ENCODE measurements around the gene CREBBP. TPM values are rescaled to one million over a fixed set of nuclear protein-coding genes. Genes with fewer than 3 reads are reported as not detected.

Gene CREBBP
- total and polyA plus RNA-seq, 2 donors from 2014 or later, result 5.9 to 74.6 TPM

- DNase-seq (no peak), FAIRE-seq (no peak)
- no peaks in the 10 kb centered on the region for H3K4me1 ChIP-seq (ENCODE audit: control insufficient read depth in 2 of 3, insufficient read depth in 2 of 3, low read depth in 1 of 3, low read length in 3 of 3)
- H3K27ac ChIP-seq (ENCODE audit: low read depth in 2 of 2, low read length in 2 of 2), result no peak overlapping the region
- H3K4me3 ChIP-seq (ENCODE audit: low read length in 3 of 3), result no peak overlapping the region
- H3K27me3 ChIP-seq (ENCODE audit: control insufficient read depth, insufficient read depth, low read length), result no peaks in the 10 kb centered on the region
- no peaks in the 10 kb centered on the region for H3K9me3 ChIP-seq (ENCODE audit: control insufficient read depth in 2 of 3, insufficient read depth in 1 of 3, low read length in 3 of 3)
- TF ChIP-seq CTCF (IDR thresholded peaks at IDR 0.05; ENCODE audit: borderline replicate concordance, extremely low read depth, insufficient read depth), result no peak
- intact Hi-C loops (cut with DNase I), result no loop called here
- H3K9ac ChIP-seq (ENCODE audit: low read length in 3 of 3), result no peak overlapping the region
- no peaks in the 10 kb centered on the region for H3K36me3 ChIP-seq (ENCODE audit: control insufficient read depth in 2 of 3, insufficient read depth in 3 of 3, low read length in 3 of 3)
These were observed 29.5 kb upstream of the CREBBP start for GRCh38 chr16:3909791-3910583.

GRCh38 chr16:3908951-3909437 lies 28.5 kb upstream of the CREBBP start:
- Histone ChIP-seq H3K27ac (ENCODE audit: low read depth in 2 of 2, low read length in 2 of 2) (no peak overlapping the region), H3K36me3 (ENCODE audit: control insufficient read depth in 2 of 3, insufficient read depth in 3 of 3, low read length in 3 of 3) (no peaks in the 10 kb centered on the region), H3K9me3 (ENCODE audit: control insufficient read depth in 2 of 3, insufficient read depth in 1 of 3, low read length in 3 of 3) (no peaks in the 10 kb centered on the region), H3K27me3 (ENCODE audit: control insufficient read depth, insufficient read depth, low read length) (no peaks in the 10 kb centered on the region), H3K4me3 (ENCODE audit: low read length in 3 of 3) (no peak overlapping the region), H3K4me1 (ENCODE audit: control insufficient read depth in 2 of 3, insufficient read depth in 2 of 3, low read depth in 1 of 3, low read length in 3 of 3) (no peaks in the 10 kb centered on the region), H3K9ac (ENCODE audit: low read length in 3 of 3) (no peak overlapping the region)
- FAIRE-seq (no peak), DNase-seq (no peak)
- intact Hi-C loops (cut with DNase I), result no loop called here
- TF ChIP-seq CTCF (IDR thresholded peaks at IDR 0.05; ENCODE audit: borderline replicate concordance, extremely low read depth, insufficient read depth), result no peak

GRCh38 chr16:3907586-3907985 lies 27.1 kb upstream of the CREBBP start:
- FAIRE-seq, result no peak

More at GRCh38 chr16:3907586-3907985, 27.1 kb upstream of the CREBBP start:
- Histone ChIP-seq H3K4me3 (ENCODE audit: low read length in 3 of 3) (no peak overlapping the region), H3K27me3 (ENCODE audit: control insufficient read depth, insufficient read depth, low read length) (no peaks in the 10 kb centered on the region), H3K4me1 (ENCODE audit: control insufficient read depth in 2 of 3, insufficient read depth in 2 of 3, low read depth in 1 of 3, low read length in 3 of 3) (no peaks in the 10 kb centered on the region), H3K27ac (ENCODE audit: low read depth in 2 of 2, low read length in 2 of 2) (no peak overlapping the region), H3K9me3 (ENCODE audit: control insufficient read depth in 2 of 3, insufficient read depth in 1 of 3, low read length in 3 of 3) (no peaks in the 10 kb centered on the region), H3K36me3 (ENCODE audit: control insufficient read depth in 2 of 3, insufficient read depth in 3 of 3, low read length in 3 of 3) (no peaks in the 10 kb centered on the region), H3K9ac (ENCODE audit: low read length in 3 of 3) (no peak overlapping the region)
- no peak for TF ChIP-seq CTCF (IDR thresholded peaks at IDR 0.05; ENCODE audit: borderline replicate concordance, extremely low read depth, insufficient read depth)
- DNase-seq, result no peak
- intact Hi-C loops (cut with DNase I), result no loop called here

All from kidney (tissue), 14 donors.